Stimulated activated CD4-positive, alpha-beta T cell treated with anti-CD3 and anti-CD28 coated beads, TNF-alpha, amount 100 ng/mL, for 4 hours (primary cell): ENCODE results near the gene COL24A1.
"Not testable (repeated sequence)": the region's sequence is repeated elsewhere in the genome, so short reads cannot be mapped to it uniquely, and the experiment has no call there.

Experiments
- DNase-seq, 3 experiments: peaks; one replicate each; pipeline ENCODE4 v3.0.0-alpha.2; 2020; ENCODE audit warnings: low read depth in 3 of 3

COL24A1 gene

DNA sequence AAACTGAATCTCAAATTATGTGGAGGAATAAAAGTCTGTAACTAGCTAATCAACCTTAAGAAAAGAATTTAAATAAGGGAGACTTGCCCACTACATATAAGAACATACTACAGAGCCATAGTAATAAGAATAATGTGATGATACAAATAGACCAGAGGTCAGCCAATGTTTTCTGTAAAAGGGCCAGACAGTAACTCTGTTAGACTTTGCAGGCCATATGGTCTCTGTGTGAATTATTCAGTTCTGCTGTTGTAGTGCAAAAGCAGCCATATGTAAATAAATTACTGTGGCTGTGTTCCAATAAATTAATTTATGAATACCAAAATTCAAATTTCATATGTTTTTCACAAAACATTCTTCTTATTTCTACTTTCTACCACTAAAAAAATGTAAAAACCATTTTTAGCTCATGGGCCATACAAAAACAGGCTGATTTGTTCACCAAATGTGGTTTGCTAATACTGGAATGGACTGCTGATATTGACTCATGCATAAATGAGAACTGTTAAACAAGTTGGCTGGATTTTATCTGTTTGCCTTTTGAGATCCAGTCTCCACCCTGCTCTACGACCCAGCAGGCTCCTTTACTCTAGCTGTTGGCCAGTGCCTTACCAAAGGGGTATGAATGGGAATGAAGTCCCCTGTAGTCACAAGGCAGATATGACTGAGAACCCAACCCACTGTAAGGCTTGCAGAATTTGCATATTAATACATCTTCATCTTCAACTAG, 350.2 kb downstream of the COL24A1 start:
- DNase-seq = no peak

DNA sequence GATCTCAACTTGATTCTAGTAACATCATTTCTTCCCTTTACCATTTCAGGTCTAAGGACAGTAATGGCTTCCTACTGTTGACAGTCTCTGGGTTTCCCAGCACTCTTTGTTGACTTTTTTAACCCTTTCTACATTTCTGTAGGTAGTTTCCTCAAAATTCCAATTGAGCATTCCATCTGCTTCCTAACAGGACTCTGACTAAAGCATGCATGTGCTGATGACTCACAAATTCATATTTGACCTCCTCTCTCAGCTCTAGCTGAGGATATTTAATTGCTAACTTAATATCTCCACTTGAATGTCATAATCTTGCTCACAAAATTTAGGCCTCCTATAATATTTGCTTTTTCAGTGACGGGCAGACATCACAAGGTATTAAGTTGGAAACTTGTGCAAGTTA, 355.1 kb downstream of the COL24A1 start:
- DNase-seq = no peak

DNA sequence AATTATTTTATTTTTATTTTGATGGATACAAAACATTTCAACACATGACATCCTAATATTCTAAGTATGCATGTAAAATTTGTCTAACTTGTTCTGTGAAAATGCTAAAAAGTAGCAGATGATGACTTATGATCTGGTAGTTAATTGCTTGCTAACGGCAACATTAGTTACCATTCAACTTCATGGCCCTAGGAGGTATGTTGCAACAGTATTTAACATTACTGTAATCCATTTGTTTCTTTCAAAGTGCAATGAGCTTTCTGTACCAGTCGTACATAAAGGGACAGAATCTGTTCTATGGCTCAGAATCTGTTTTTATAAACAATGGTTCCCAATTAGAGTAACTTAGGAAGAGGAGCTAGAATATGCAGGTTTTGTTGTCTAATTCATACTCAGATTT, 356.8 kb downstream of the COL24A1 start:
- DNase-seq = no peak

DNA sequence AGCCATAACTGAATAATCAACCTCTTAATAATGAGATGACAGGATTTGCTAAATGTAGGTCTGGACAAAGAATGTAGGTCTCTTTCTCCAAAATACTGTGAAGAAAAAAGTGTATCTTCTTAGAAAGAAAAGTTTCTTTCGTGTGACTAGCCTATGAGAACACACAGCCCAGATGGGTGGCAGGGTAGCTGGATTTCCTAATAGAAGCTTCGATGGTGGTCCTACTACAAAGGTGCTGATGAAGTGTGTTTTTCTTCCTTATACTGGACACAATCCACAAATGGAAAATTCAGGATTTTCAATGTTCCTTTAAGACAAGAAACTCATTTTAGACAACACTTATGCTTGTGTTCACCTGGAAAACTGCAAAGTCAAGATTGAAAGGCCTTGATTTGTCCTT, 358.2 kb downstream of the COL24A1 start:
- no peak for DNase-seq

- not testable (repeated sequence) for DNase-seq
Measured at GRCh38 chr1:85777021-85777420, 379.6 kb downstream of the COL24A1 start.

DNA sequence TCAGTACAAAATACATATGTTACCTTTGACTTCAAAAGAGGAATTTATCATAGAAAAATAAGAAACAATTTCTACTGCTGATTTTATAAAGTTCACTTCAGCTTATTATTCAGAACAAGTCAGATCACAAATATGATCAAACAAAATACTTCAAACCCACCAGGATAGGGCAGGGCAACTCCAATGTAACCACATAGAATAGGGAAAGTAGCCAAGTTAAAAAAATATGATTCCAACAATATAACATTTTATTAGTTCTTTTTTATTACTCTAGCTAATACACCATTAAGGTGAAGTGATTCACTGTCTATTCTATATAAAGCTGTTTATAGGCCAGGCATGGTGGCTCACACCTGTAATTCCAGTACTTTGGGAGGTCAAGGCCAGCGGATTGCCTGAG, 393.8 kb downstream of the COL24A1 start:
- DNase-seq = no peak

DNA sequence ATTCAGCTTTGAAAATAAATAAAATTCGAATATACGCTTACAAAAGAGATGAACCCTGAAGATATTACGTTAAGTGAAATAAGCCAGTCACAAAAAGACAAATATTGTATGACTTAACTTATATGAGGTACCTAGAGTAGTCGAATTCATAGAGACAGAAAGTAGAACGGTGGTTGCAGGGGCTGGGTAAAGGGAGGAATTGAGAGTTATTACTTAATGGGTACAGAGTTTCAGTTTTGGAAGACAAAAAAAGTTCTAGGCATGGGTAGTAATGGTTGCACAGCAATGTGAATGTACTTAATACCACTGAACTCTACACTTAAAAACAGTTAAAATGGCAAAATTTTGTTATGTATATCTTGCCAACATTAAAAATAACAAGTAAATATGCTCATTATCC, 399.7 kb downstream of the COL24A1 start:
- no peak for DNase-seq

DNA sequence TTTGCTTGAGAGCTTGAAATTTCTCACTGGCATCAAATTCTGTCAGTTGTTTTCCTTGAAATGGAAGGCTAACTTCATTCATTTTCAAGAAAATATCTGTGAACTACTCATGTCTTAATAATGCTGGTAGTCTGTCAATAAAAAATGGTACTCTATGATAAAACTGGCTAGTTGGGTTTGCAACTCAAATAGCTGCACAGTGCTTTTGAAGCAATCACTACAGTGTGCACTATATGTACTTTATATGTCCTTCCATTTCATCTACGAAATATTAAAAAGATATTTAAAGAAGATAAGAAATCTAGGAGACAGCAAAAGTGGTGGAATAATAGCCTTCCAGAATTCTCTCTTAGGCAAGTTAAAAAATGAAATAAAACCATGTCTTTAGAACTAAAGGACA, 408.5 kb downstream of the COL24A1 start:
- DNase-seq = no peak

GRCh38 chr1:85746777-85747176, 409.8 kb downstream of the COL24A1 start:
- no peak for DNase-seq

- DNase-seq = no peak
Measured at GRCh38 chr1:85743814-85744213, 412.8 kb downstream of the COL24A1 start.

DNA sequence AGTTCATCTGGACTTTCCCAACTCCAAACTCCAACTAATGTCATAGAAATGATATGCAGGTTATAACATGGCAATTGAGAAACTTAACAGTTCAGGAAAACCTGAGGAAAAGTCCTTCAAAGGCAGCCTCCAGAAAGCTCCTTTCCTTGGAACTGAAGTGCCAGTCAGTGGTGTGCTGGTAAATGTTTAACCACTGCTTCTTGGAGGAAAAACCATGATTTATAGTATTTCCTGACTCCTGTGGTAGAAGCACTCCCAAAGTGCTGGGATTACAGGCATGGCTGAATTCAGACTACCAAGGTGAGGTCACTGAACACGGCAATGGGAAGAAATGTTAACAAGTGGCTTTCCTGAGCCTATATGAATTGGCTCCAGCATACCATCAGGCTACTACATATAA, 421.6 kb downstream of the COL24A1 start:
- DNase-seq = no peak

GRCh38 chr1:85718678-85719340, 437.8 kb downstream of the COL24A1 start:
- no peak for DNase-seq

DNA sequence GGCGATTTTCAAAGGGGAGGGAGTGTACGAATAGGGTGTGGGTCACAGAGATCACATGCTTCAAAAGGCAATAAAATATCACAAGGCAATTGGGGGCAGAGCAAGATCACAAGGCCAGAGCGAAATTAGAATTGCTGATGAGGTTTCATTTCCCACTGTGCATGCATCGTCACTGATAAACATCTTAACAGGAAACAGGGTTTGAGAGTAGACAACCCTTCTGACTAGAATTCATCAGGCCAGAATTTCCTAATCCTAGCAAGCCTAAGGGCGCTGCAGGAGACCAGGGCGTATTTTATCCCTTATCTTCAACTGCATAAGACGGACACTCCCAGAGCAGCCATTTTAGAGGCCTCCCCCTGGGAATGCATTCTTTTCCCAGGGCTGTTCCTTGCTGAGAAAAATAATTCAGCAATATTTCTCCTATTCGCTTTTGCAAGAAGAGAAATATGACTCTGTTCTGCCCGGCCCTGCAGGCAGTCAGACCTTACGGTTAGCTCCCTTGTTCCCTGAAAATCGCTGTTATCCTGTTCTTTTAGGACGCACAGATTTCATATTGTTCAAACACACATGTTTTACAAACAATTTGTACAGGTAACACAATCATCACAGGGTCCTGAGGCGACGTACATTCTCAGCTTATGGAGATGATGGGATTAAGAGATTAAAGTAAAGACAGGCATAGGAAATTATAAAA, 442.0 kb downstream of the COL24A1 start:
- DNase-seq = not testable (repeated sequence)

DNA sequence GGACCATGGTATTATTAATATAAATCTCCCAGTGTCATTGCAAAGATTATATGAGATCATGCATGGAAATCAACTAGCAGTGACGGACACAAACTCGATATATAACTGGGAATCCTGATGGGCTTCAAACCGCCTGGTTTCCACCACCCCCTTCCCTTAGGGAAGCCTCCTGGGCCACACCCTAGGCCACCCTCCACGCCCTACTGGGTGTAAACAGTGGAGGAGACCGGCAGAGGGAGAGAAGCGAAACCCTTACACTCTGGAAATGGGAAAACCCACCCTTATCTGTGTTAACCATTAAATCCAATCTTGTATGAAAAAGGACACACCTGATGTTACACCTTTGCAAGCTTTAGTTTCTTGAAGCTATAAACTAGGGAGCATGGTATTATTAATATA, 447.7 kb downstream of the COL24A1 start:
- DNase-seq = no peak

- peak; percentile 58 to 76 (median 73) for DNase-seq
Measured at GRCh38 chr1:85707990-85708828, 448.4 kb downstream of the COL24A1 start, which contains the start of gene ZNHIT6. TSS of gene ZNHIT6 (minus strand) at chr1:85708433. CDS start at chr1:85708284, 149 bp downstream.

- DNase-seq = no peak
Measured at GRCh38 chr1:85707267-85707989, 449.1 kb downstream of the COL24A1 start.

- no peak for DNase-seq
Measured at GRCh38 chr1:85705940-85706339, 450.6 kb downstream of the COL24A1 start.

- DNase-seq = no peak
Measured at GRCh38 chr1:85700422-85700821, 456.1 kb downstream of the COL24A1 start.

- DNase-seq = no peak
Measured at GRCh38 chr1:85697895-85698294, 458.7 kb downstream of the COL24A1 start.

DNA sequence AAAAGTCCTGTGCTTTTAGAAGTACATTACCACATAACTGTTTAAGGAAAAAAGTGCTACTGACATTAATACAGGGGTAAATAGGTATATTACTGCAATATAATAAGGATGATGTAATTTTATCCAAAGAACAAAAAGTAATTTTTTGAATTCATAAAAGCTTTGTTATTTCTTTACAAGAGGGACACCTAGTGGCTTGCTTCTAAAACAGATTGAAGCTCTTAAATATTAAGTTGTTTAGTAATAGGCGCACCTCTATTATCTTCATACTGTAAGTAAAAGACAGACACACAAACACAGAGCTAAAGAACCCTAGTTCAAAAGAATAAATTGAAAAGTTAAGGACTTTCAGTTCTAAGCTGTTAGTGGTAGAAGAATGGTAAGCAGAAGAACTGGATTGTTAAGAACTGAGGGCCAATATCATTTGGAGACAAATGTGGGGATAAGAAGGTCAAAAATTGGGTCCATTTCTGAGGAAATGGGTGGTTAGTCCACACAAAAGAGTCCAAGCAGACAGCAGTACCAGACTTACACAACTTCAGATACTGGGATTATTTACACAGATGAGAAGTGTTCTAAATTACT, 463.8 kb downstream of the COL24A1 start:
- no peak for DNase-seq
